Pulmonary artery endothelial cell (primary cell): ENCODE results near the gene SMAD3. TPM values are rescaled to one million over a fixed set of nuclear protein-coding genes. Genes with fewer than 3 reads are reported as not detected.
"Not testable (repeated sequence)": the region's sequence is repeated elsewhere in the genome, so short reads cannot be mapped to it uniquely, and the experiment has no call there.

Source experiments
- DNase-seq: peaks from one replicate; pipeline ENCODE4 v3.0.0-alpha.2; 2011; ENCODE audit warnings: low read depth, low spot score
- total RNA-seq: library from RNA; depleted of rRNA; stranded (reverse); fragments of >200 nt; gene quantifications from 2 replicates; pipeline ENCODE4 v1.2.3, GENCODE V29; 2014

Gene SMAD3
- total RNA-seq, 1 donor from 2014 or later, result 34.6 TPM

- DNase-seq, result no peak
These were observed 74.9 kb downstream of the SMAD3 start for GRCh38 chr15:67140078-67140833.

GRCh38 chr15:67142092-67142766 is 76.8 kb downstream of the SMAD3 start:
- no peak for DNase-seq

GRCh38 chr15:67142767-67143100 is 77.3 kb downstream of the SMAD3 start:
- no peak for DNase-seq

GRCh38 chr15:67143646-67144045 is 78.2 kb downstream of the SMAD3 start:
- DNase-seq, result no peak

GRCh38 chr15:67144609-67145311 is 79.4 kb downstream of the SMAD3 start:
- no peak for DNase-seq

- no peak for DNase-seq
These were observed 79.9 kb downstream of the SMAD3 start for GRCh38 chr15:67145312-67145610.

GRCh38 chr15:67145710-67146109 is 80.3 kb downstream of the SMAD3 start:
- no peak for DNase-seq

GRCh38 chr15:67146234-67146633 is 80.8 kb downstream of the SMAD3 start:
- DNase-seq, result no peak

- DNase-seq, result peak; percentile 87
These were observed 81.5 kb downstream of the SMAD3 start for GRCh38 chr15:67146875-67147381.

GRCh38 chr15:67147396-67147949 is 82.1 kb downstream of the SMAD3 start:
- DNase-seq, result no peak

- DNase-seq, result no peak
These were observed 82.8 kb downstream of the SMAD3 start for GRCh38 chr15:67148196-67148701.

- no peak for DNase-seq
These were observed 83.8 kb downstream of the SMAD3 start for GRCh38 chr15:67149068-67149772.

- no peak for DNase-seq
These were observed 84.3 kb downstream of the SMAD3 start for GRCh38 chr15:67149773-67150022.

- DNase-seq, result peak; percentile 97
These were observed 84.8 kb downstream of the SMAD3 start for GRCh38 chr15:67150023-67150860.

GRCh38 chr15:67152429-67152828 is 87.0 kb downstream of the SMAD3 start:
- no peak for DNase-seq

- DNase-seq, result not testable (repeated sequence)
These were observed 87.6 kb downstream of the SMAD3 start for GRCh38 chr15:67153044-67153443.

- DNase-seq, result no peak
These were observed 88.8 kb downstream of the SMAD3 start for GRCh38 chr15:67154249-67154648.

GRCh38 chr15:67156426-67156825 is 91.0 kb downstream of the SMAD3 start:
- no peak for DNase-seq

- no peak for DNase-seq
These were observed 91.4 kb downstream of the SMAD3 start for GRCh38 chr15:67156834-67157233.

GRCh38 chr15:67157521-67158252 is 92.3 kb downstream of the SMAD3 start:
- no peak for DNase-seq
